ENCODE data around the gene C5orf46. TPM values are rescaled to one million over a fixed set of nuclear protein-coding genes. Genes with fewer than 3 reads are reported as not detected.

Gene C5orf46
- total RNA-seq, 1 donor from 2014 or later = 22.6 TPM

- H3K9me3 ChIP-seq (ENCODE audit: insufficient read depth, low read depth, low read length) = no peaks in the 10 kb centered on the region
- H4K20me1 ChIP-seq (ENCODE audit: insufficient read depth, low read length) = no peaks in the 10 kb centered on the region
- no peak for TF ChIP-seq EZH2 (IDR thresholded peaks at IDR 0.05; ENCODE audit: insufficient read depth, low read length)
- H2AFZ ChIP-seq (ENCODE audit: low read depth, low read length) = no peak overlapping the region
- H3K79me2 ChIP-seq (ENCODE audit: insufficient read depth, low read length) = no peaks in the 10 kb centered on the region
- no peak overlapping the region for H3K4me3 Mint-ChIP-seq (ENCODE audit: unreplicated experiment)
- H3K4me1 Mint-ChIP-seq (ENCODE audit: low read depth, unreplicated experiment) = no peaks in the 10 kb centered on the region
- no peak overlapping the region for H3K27ac ChIP-seq (ENCODE audit: low read depth, low read length)
- peaks cover 4% of the 10 kb centered on the region for H3K9me3 Mint-ChIP-seq (ENCODE audit: unreplicated experiment)
- H3K9ac ChIP-seq (ENCODE audit: low read length) = no peak overlapping the region
- H3K4me2 ChIP-seq (ENCODE audit: low read length) = no peak overlapping the region
- no peak overlapping the region for H3K4me3 ChIP-seq (ENCODE audit: insufficient read depth, low read depth, low read length)
- H3K4me1 ChIP-seq (ENCODE audit: insufficient read depth, low read length) = no peaks in the 10 kb centered on the region
- FAIRE-seq (no peak), DNase-seq (ENCODE audit: low read depth) (no peak)
- H3K36me3 ChIP-seq (ENCODE audit: insufficient read depth, low read length) = no peaks in the 10 kb centered on the region
- H3K27me3 ChIP-seq (ENCODE audit: insufficient read depth, low read length) = no peaks in the 10 kb centered on the region
- H3K27me3 Mint-ChIP-seq (ENCODE audit: low read depth, unreplicated experiment) = no peaks in the 10 kb centered on the region
- H3K27ac Mint-ChIP-seq (ENCODE audit: unreplicated experiment) = no peak overlapping the region
- no peaks in the 10 kb centered on the region for H3K36me3 Mint-ChIP-seq (ENCODE audit: low read depth, unreplicated experiment)
Observed at GRCh38 chr5:147842869-147843268, 63.5 kb downstream of the C5orf46 start.

Other genes starting within 250 kb of the C5orf46 start
- 15.1 and 19.3 TPM in 2 replicates for gene JAKMIP2, start 123.8 kb downstream of the C5orf46 start, total RNA-seq
- gene SPINK1, start 74.9 kb downstream of the C5orf46 start, total RNA-seq = not detected in 2 replicates
- gene SCGB3A2, start 27.8 kb downstream of the C5orf46 start, total RNA-seq = 0.59 and 0.82 TPM in 2 replicates
- 0.62 and 1.3 TPM in 2 replicates for gene SPINK5, start 157.4 kb upstream of the C5orf46 start, total RNA-seq